Hypothalamus (tissue), 51 donors: ENCODE data around the gene SAMM50.
"Not testable (repeated sequence)": the region's sequence is repeated elsewhere in the genome, so short reads cannot be mapped to it uniquely, and the experiment has no call there.

Experiments used
- DNase-seq, 51 donors: peaks; one replicate each; lab custom pipeline; 2025; lab: John Stamatoyannopoulos, UW

The SAMM50 gene

GRCh38 chr22:43999378-43999777 is 44.1 kb downstream of the SAMM50 start:
- no peak for DNase-seq

- no peak for DNase-seq
These were observed 44.9 kb downstream of the SAMM50 start for GRCh38 chr22:44000123-44000522.

GRCh38 chr22:44001521-44001920 is 46.3 kb downstream of the SAMM50 start:
- no peak for DNase-seq

- peak in 1 of 51 donors; percentile 2 for DNase-seq
These were observed 47.1 kb downstream of the SAMM50 start for GRCh38 chr22:44002324-44002723.

GRCh38 chr22:44002997-44003396 is 47.8 kb downstream of the SAMM50 start:
- no peak for DNase-seq

- DNase-seq, result no peak
These were observed 48.3 kb downstream of the SAMM50 start for GRCh38 chr22:44003405-44004103.

GRCh38 chr22:44004104-44004460 is 48.8 kb downstream of the SAMM50 start:
- no peak for DNase-seq

GRCh38 chr22:44005524-44005923 is 50.3 kb downstream of the SAMM50 start:
- DNase-seq, result no peak

GRCh38 chr22:44012162-44012561 is 56.9 kb downstream of the SAMM50 start:
- DNase-seq, result no peak

- no peak for DNase-seq
These were observed 57.3 kb downstream of the SAMM50 start for GRCh38 chr22:44012591-44012990.

- DNase-seq, result no peak
These were observed 59.0 kb downstream of the SAMM50 start for GRCh38 chr22:44014241-44014640.

- not testable (repeated sequence) for DNase-seq
These were observed 61.3 kb downstream of the SAMM50 start for GRCh38 chr22:44016586-44016985.

GRCh38 chr22:44018594-44018993 is 63.4 kb downstream of the SAMM50 start:
- DNase-seq, result no peak

GRCh38 chr22:44019416-44019815 is 64.2 kb downstream of the SAMM50 start:
- DNase-seq, result no peak

GRCh38 chr22:44019846-44020245 is 64.6 kb downstream of the SAMM50 start:
- DNase-seq, result no peak

- no peak for DNase-seq
These were observed 65.7 kb downstream of the SAMM50 start for GRCh38 chr22:44020981-44021380.

GRCh38 chr22:44023404-44024287 is 68.4 kb downstream of the SAMM50 start:
- DNase-seq, result peak in 12 of 51 donors; percentile 5 to 49 (median 28)

GRCh38 chr22:44024288-44024921 is 69.2 kb downstream of the SAMM50 start, which contains the start of gene PARVB:
TSS of gene PARVB (plus strand) at chr22:44024302. CDS start at chr22:44024340, 38 bp downstream.
- DNase-seq, result peak in 10 of 51 donors; percentile 6 to 34 (median 22)

GRCh38 chr22:44025171-44026065 is 70.2 kb downstream of the SAMM50 start:
- DNase-seq, result peak in 4 of 51 donors; percentile 13 to 20 (median 16)

GRCh38 chr22:44026066-44026629 is 70.9 kb downstream of the SAMM50 start:
- DNase-seq, result peak in 1 of 51 donors; percentile 29
